Medulla oblongata (tissue), 1 donor: ENCODE results near the gene C1QTNF12.
A peak's percentile ranks its signal among the peaks of the same experiment; 100 is the strongest.

Source experiments
- DNase-seq: peaks from one replicate; pipeline ENCODE4 v3.0.0-alpha.2; 2015; ENCODE audit errors: extremely low spot score

C1QTNF12 gene

GRCh38 chr1:1281533-1282321 is 35.2 kb upstream of the C1QTNF12 start:
- no peak for DNase-seq

DNA sequence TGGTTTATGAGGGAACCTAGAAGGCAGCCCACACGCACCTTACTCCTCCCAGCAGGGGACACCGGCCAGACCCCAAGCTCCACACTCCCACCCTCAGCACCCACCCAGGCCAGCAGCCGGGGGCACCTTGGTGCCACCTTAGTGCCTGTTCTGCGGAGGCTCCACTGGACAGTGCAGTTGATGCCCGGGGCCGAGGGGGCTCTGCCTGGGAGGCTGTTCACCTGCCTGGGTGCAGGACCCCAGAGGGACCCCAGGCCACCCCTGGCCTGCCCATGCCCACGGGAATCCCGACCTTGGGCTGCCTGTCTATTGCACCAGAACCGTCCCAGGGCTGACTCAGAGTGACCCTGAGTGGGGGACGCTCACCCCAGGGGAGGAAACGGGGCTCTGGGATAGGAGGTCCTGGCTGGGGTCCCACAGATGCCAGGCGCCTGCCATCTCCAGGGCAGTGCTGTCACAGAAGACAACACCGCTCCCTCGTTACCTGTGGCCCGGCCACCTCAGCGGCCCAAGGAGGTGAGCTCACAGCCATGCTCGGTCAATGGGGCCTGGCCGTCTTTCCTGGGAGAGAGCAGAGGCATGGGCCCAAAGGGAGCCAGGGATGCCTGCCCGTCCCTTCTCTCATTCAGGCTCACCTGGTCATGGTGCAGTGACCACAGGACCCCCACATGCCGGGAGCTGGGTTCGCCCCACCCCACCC is 34.4 kb upstream of the C1QTNF12 start:
- DNase-seq, result no peak

DNA sequence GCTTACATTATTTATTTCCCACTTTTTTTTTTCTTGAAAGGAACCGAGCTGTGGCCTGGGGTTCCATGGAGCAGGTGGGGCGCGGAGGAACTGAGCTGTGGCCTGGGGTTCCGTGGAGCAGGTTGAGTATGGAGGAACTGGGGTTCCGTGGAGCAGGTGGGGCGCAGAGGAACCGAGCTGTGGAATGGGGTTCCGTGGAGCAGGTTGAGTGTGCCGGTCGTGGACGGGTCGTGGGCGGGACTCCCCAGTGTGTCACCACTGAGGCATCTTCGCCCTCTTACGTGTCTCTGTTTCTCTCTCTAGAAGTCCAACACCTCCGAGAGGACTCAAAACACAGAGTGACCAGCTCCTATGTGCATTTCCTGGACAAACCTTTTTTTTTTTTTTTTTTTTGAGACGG is 32.5 kb upstream of the C1QTNF12 start:
- DNase-seq, result no peak

GRCh38 chr1:1278620-1279019 is 32.1 kb upstream of the C1QTNF12 start:
- DNase-seq, result no peak

DNA sequence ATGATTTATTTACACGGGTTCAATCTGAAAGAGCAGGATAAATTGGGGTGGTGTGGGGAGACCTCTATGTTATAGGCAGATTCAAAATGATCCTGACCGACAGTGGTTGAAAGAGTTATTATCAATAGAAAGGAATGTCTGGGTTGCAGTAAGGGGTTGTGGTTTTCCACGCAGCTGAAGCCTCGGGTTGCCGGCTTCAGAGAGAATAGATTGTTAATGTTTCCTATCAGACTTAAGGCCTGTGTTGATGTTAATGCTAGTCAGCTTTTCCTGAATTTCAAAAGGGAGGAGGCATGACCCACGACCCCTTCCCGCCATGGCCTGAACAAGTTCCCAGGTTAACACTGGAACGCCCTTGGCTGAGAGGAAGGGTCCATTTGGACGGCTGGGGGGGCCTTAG is 29.3 kb upstream of the C1QTNF12 start:
- DNase-seq, result no peak

GRCh38 chr1:1274931-1275431 is 28.5 kb upstream of the C1QTNF12 start:
- no peak for DNase-seq

DNA sequence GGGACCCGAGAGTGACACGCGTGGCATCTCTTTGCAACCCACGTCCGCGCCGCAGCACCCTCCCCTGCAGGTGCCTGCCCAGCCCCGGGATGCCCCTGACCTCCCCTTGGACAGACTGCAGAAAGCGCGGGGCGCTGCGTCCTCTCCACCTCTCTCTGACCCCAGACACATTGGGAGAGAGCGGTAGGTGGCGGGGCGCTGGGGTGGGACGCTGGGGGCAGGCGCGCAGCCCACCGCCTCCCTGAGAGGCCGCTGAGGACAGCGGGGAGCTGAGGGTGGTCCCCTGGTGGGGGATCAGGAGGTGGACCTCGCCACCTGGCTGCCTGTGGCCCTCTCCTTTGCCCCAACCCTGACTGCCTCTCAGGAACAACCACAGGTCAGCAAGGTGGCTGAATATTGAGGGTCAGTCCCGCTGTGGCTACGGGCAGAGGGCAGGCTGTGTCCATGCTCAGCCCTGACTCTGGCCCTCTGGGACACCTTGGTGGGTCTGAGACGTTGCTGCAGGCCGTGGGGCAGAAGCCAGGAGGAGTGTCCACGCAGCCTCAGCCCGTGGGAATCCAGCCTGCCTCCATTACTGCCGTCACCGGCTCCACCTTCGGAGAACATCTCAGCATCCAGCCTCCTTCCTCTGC is 27.9 kb upstream of the C1QTNF12 start:
- DNase-seq, result no peak

- DNase-seq, result peak; percentile 92
Observed at GRCh38 chr1:1273512-1274298, 27.2 kb upstream of the C1QTNF12 start, which contains the start of gene UBE2J2. TSS of gene UBE2J2 (minus strand) at chr1:1273854. CDS start at chr1:1267992, 5,862 bp downstream.

DNA sequence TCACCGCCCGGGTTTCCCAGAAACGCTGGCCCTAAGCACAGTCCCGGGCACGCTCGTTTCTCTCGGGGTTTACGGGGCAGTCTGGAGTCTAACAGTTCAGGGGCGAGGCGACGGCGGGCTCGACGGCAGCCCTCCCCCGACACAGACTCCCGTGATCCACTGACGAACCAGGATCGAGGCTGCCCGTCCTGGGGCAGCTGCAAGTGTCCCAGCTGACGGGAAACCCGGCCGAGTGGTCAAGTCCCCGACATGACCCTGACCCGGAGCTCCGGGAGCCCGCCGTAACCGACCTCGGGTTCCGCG is 26.6 kb upstream of the C1QTNF12 start:
- DNase-seq, result no peak

DNA sequence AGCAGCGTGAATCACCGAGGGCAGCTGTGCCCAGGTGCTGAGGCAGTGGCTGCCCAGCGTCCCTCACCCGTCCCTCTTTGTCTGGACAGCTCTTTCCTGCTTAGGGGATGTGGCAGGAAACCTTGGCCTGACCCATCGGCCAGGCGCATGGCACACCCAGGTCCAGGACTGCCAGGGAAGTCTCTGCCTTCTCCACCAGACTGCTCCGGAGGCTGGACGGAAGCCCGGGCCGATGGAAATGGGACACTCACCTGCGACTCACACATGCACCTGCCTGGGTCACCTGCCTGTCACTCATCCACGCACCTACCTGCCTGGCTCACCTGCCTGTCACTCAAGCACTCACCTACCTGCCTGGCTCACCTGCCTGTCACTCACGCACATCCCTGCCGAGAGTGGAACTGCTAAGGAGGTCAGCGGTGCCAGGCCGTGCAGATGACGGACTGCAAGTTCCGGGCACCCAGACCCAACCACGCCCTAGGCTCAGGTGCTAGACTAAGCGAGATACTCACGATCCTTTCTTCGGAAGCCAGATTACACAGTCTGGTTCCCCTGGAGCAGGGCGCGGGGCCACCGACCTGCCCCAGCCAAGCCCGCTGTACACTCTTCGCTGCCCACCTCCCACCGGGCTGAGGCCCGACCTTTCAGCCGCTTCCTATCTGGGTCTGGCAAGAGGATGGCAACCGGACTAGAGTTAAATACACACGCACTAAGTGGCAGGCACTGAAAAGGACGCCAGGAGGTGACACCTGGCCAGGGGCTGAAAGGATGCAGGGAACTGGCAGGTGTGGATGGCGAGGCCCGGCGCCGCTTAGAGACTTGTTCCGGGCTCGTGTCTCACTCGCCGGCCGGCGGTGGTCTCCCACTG is 26.1 kb upstream of the C1QTNF12 start:
- no peak for DNase-seq

DNA sequence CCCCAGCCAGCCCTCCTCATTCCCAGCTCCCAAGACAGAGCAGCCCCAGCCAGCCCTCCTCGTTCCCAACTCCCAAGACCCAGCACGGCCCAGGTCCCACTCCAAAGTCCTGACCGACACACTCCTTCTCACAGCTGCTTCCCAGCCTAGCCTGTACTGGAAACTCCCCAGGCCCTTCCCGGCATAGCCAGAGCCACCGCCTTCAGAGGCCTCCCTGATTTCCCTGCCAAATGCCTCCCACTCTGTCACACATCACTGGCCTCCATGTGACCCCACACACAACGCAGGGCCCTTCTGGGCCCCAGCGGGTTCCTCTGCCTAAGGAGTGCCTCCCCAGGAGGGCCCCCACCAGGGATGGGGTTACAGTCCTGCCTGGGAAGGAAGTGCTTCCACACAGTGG is 24.3 kb upstream of the C1QTNF12 start:
- DNase-seq, result peak; percentile 11

- no peak for DNase-seq
Observed at GRCh38 chr1:1268284-1268682, 21.8 kb upstream of the C1QTNF12 start.

- DNase-seq, result no peak
Observed at GRCh38 chr1:1267488-1268283, 21.2 kb upstream of the C1QTNF12 start.

- DNase-seq, result no peak
Observed at GRCh38 chr1:1264868-1265272, 18.3 kb upstream of the C1QTNF12 start.

DNA sequence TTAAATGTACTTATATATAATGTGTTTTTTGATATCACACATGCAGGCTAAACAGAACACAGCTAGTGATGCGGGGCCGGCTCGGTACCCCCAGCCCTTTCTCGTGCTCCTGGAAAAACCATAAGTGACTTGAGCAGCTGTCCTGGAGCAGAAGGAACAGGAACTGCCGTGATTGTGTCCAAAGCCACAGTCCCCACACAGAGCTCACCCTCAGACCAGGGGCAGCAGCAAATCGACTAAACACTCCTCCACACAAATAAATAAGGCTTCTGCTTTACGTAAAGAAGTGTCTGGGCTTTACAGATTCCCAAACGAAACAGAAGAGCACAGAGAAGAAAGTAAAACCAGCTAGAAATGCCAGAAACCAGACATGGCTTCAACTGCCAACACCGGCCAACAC is 17.5 kb upstream of the C1QTNF12 start:
- DNase-seq, result no peak

- DNase-seq, result no peak
Observed at GRCh38 chr1:1262758-1263157, 16.2 kb upstream of the C1QTNF12 start.

DNA sequence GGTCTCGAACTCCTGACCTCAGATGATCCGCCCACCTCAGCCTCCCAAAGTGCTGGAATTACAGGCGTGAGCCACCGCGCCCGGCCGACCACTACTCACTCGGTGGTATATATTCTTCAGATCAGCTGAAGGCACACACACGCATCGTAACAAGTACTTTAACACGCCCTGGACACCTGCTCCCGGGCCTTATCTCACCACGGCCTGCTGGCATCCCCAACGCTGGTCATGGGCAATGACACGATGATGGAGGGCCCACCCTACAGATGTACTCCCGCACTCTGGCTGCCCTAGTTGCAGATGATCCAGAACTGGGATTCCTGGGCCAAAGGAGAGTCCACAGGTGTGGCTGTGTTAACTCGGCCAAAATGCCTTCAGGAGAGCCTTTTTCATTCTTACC is 15.5 kb upstream of the C1QTNF12 start:
- DNase-seq, result no peak

- no peak for DNase-seq
Observed at GRCh38 chr1:1260843-1261560, 14.5 kb upstream of the C1QTNF12 start.

DNA sequence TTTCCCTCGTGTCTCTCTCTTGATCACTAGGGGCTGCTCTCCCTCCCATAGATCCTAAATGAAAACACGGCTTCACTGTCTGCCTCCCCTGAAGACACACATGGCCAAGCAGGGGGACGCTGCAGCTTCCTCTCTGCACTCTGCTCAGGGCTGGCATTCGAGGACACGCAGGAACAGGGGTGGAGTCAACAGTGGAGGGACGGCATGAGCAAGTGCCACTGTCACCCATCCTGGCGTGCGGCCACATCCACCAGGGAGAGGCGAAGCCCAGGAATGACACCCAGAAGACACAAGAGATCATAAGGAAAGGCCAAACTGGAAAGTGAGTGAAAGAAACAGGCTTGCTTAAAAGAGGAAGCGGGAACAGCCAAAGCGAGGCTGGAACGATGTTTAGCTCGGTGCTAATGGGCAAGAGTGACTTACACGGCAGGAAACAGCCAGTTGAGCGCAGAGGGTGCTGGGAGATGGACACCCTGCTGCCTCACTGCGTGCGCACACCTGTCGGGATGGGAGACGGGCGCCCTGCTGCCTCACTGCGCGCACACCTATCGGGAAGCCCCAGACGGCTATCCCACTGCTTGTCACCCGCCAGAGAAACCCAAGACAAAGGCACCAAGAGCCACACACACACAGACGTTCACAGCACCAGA is 13.6 kb upstream of the C1QTNF12 start:
- DNase-seq, result peak; percentile 30
